ENCODE measurements around the gene ITSN1.
"Not testable (repeated sequence)": the region's sequence is repeated elsewhere in the genome, so short reads cannot be mapped to it uniquely, and the experiment has no call there.

Gene ITSN1

GRCh38 chr21:33859373-33860102, 217.2 kb downstream of the ITSN1 start:
- TF ChIP-seq CTCF (conservative IDR thresholded peaks at IDR 0.05): no peak
- H3K27ac ChIP-seq: no peak overlapping the region

- no peak for TF ChIP-seq CTCF (conservative IDR thresholded peaks at IDR 0.05)
- no peak overlapping the region for H3K27ac ChIP-seq
Observed at GRCh38 chr21:33860332-33860879, 218.1 kb downstream of the ITSN1 start.

GRCh38 chr21:33861125-33861524, 218.8 kb downstream of the ITSN1 start:
- H3K27ac ChIP-seq: no peak overlapping the region
- no peak for TF ChIP-seq CTCF (conservative IDR thresholded peaks at IDR 0.05)

GRCh38 chr21:33863191-33863590, 220.9 kb downstream of the ITSN1 start:
- H3K27ac ChIP-seq: not testable (repeated sequence)

GRCh38 chr21:33864150-33864549, 221.8 kb downstream of the ITSN1 start:
- no peak for TF ChIP-seq CTCF (conservative IDR thresholded peaks at IDR 0.05)
- no peak overlapping the region for H3K27ac ChIP-seq

- H3K27ac ChIP-seq: no peak overlapping the region
- TF ChIP-seq CTCF (conservative IDR thresholded peaks at IDR 0.05): no peak
Observed at GRCh38 chr21:33865176-33865575, 222.9 kb downstream of the ITSN1 start.

- H3K27ac ChIP-seq: no peak overlapping the region
- TF ChIP-seq CTCF (conservative IDR thresholded peaks at IDR 0.05): no peak
Observed at GRCh38 chr21:33865996-33866575, 223.8 kb downstream of the ITSN1 start.

GRCh38 chr21:33866826-33867225, 224.5 kb downstream of the ITSN1 start:
- TF ChIP-seq CTCF (conservative IDR thresholded peaks at IDR 0.05): no peak
- no peak overlapping the region for H3K27ac ChIP-seq

- not testable (repeated sequence) for H3K27ac ChIP-seq
Observed at GRCh38 chr21:33867868-33868267, 225.6 kb downstream of the ITSN1 start.

Measured in VCaP (cell line).